Activated CD8-positive, alpha-beta memory T cell treated with anti-CD3 and anti-CD28 coated beads, Interleukin-2, amount 50 U/mL, for 24 hours (primary cell): ENCODE data around the gene AP3D1.
"Not testable (repeated sequence)": the region's sequence is repeated elsewhere in the genome, so short reads cannot be mapped to it uniquely, and the experiment has no call there.

Experiments used
- DNase-seq: peaks from one replicate; pipeline ENCODE4 v3.0.0-alpha.2; 2020; ENCODE audit errors: extremely low read depth

Gene AP3D1

GRCh38 chr19:2110822-2111221 lies 40.5 kb downstream of the AP3D1 start:
- DNase-seq = no peak

DNA sequence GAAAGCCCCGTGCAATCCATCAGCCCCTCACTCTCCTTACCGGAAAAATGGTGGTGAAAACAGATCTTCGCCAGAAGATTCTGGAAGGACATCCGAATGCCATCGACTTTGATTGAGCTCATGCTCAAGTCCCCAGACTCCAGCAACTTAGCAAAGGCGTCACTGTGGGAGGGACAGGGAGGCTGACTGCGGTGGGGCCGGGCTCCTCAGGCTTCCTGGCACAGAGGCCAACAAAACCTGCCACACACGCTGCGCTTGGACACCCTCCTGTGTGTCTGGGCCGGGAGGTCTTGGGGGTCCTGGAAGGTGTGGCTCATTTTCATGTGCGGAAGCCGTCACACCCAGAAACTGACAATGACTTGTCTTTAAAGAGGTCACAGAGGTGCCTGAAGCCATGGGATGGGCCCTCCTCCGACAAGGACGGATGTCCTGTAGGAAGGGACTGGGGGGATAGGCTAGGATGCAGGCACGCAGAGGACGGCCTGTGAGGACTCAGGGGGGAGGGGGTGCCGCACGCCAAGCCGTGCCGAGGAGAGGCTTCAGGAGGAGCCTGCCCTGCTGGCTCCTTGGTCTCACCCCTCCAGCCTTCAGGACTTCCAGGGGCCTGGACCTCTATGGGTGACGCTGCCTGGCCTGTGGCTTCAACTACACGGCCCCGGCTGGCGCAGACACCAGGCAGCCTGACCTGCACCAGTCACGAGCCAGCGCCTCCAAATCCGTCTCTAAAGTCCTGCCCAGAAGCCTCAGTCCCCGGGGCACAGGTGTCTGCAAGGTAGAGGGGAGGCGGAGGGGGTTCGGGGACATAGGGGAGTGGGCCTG lies 42.1 kb downstream of the AP3D1 start:
- DNase-seq = no peak

DNA sequence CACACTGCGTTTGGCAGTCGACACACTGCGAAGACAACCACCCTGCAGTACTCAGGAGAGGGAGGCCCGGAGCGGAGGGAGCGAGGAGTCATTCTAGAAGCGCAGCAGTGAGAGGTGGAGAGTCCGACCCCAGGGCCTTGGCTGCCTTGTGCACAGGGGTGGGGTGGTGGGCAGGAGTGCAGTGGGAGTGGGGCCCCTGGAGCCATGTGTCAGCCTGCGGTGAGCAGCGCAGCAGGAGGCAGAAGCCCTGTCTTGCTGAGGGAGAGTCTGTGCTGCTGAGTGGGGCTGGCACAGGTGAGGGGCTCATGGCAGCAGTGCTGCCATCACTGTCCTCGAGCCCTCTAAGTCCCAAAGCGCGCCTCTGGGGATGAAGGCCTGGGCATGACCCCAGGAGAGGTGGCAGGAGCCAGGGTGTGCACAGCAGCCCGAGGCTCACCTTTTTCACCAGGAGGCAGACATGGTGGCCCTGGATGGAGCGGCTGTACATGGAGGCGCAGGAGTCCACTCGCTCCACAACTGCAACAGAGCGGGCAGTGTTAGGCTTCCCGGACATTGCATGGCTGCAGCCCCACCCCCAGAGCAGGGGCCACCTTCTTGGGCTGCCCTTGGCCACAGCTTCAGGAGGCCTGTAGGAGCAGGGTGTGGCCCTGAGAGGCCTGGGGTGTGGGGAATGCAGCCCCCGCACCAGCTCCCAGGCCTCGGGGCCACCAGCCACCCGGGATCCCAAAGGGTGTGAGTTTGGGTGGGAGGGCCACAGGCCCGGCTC lies 42.9 kb downstream of the AP3D1 start:
- no peak for DNase-seq

- no peak for DNase-seq
Measured at GRCh38 chr19:2103045-2103707, 48.2 kb downstream of the AP3D1 start.

DNA sequence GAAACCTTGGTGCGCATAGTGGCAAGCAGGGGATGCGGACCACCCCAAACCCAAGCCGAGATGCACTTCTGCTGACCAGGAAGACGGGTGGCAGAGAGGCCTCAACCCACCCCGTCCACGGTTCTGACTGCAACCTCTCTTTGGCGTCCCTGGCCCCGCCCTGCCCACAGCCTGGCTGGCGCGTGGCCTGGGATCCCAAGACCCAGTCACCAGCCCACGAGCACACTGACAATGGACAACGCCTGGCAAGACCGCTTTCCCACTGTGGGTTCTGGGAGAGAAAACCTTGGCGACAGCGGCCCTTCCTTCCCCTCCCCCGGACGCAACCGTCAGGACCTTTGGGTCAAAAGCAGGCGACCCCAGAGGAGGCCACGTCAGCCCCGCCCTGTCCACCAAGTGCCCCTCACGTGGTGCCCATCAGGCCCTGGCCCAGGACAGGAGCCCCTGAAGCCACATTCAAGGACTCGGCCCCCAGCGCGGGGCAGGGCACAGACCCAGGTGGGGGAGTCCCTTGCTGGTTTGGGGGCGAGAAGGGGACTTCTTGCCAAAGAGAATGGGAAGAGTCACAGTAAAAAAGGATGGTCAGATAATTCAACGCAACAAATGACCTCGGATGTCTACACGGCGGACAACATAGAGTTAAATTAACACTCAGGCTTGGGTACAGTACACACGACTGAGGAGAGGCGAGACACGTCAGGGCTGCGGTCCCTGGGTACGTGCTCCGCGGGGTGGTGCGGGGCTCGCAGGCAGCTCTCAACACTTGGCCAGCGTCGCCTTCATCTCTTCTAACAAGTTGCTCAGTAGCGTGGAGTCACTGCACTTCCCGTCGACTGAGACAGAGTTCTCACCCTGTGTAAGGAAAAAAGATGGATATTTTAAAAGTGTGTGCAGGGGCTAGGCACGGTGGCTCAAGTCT lies 49.7 kb downstream of the AP3D1 start:
- no peak for DNase-seq

- DNase-seq = no peak
Measured at GRCh38 chr19:2100719-2101061, 50.7 kb downstream of the AP3D1 start.

- DNase-seq = no peak
Measured at GRCh38 chr19:2099937-2100718, 51.2 kb downstream of the AP3D1 start.

GRCh38 chr19:2099054-2099501 lies 52.3 kb downstream of the AP3D1 start:
- no peak for DNase-seq

GRCh38 chr19:2097886-2098327 lies 53.5 kb downstream of the AP3D1 start:
- no peak for DNase-seq

GRCh38 chr19:2097203-2097885 lies 54.0 kb downstream of the AP3D1 start:
- no peak for DNase-seq

DNA sequence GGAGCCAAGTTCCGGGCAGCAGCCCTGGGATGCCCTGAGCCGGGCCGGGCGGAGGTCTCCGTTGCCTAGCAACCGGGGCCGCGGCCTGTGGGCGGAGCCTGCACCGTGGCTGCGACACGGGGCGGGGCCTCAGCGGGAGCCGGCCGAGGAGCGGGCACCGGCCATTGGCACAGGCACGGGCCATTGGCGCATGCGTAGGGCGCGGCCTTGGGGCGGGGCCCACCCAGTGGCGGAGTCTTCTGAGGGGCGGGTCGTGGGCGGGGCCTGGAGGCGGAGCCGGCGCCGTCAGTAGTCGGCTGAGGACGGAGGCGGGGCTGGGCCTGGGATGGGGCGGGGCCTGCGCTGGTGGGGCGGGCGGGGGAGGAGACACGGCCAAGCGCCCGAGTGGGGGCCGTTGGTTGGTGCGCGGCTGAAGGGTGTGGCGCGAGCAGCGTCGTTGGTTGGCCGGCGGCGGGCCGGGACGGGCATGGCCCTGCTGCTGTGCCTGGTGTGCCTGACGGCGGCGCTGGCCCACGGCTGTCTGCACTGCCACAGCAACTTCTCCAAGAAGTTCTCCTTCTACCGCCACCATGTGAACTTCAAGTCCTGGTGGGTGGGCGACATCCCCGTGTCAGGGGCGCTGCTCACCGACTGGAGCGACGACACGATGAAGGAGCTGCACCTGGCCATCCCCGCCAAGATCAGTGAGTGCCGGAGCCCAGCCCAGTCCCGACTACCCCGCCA lies 54.7 kb downstream of the AP3D1 start, which contains the start of gene IZUMO4:
Gene IZUMO4 (plus strand): TSS at position 436 of the 723 bp plus-strand sequence. CDS start 31 bp downstream, at position 467.
- peak; percentile 97 for DNase-seq

GRCh38 chr19:2096034-2096479 lies 55.3 kb downstream of the AP3D1 start, which contains the start of gene MOB3A:
MOB3A (minus strand) TSS chr19:2096326; CDS start chr19:2078560, 17,766 bp downstream.
- DNase-seq = peak; percentile 53

- DNase-seq = not testable (repeated sequence)
Measured at GRCh38 chr19:2091926-2092525, 59.3 kb downstream of the AP3D1 start.

DNA sequence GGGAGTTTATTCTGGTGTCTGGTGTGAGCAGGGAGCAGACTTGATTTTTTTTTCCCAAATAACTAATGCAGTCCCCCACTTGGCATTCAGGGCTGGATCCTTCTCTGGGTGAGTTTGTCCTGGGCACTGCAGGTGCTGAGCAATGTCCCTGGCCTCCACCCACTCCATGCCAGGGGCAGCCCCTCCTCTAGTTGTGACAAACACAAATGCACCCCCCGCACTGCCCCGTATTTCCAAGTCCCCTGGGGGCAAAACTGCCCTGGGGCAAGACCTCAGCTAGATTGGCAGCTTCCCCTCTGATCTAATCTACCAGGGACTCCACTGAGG lies 61.7 kb downstream of the AP3D1 start:
- DNase-seq = no peak

DNA sequence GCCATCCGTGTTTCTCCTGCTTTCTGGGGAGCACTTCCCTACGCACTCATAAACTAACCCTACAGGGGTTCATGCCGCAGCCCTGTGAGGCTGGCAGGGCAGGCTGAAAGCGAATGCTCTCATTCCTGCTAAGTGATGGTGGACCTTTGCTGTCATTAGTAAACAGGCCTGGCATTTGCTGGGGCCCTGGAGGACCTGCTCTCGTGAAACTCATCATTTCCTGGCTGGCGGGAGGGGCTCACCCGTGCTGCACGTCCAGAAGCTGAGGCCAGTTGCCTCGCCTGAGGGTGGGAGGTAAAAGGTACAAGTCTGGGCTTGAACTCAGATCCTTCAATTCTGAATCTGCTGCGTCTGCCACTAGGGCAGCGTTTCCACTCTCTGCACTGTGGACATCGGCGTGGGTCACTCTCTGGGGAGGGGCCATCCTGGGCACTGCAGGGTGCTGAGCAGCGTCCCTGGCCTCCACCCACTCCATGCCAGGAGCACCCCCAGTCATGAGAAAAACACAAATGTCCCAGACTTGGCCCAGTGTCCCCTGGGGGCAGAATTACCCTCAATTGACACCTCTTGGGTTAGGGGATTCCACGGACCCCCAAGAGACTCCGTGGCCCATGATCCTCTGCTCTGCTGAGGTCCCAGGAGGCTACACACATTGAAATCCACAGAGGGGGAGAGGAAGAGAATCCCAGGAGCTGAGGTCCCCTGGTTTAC lies 62.2 kb downstream of the AP3D1 start:
- no peak for DNase-seq

DNA sequence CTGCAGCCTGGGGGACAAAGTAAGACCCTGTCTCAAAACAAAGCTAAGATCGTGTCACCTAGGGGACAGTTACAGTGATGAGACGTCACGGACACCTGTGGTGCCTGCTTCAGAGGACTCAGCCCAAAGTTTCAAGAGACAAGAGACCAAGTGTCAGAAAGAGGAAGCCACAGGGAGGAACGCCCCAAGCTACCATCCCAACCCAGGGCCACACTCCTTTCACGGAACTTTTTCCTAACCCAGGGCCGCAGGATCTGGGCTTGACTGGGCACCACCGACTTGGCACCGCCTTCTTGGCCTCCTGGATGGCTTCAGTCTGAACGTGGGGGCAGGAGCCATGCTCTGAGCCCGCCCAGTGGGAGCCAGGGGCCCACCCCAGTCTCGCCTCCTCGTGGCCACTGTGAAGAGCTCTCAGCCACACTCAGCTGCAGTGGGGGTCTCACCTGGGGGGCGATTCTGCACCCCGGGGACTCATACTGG lies 63.7 kb downstream of the AP3D1 start:
- no peak for DNase-seq

DNA sequence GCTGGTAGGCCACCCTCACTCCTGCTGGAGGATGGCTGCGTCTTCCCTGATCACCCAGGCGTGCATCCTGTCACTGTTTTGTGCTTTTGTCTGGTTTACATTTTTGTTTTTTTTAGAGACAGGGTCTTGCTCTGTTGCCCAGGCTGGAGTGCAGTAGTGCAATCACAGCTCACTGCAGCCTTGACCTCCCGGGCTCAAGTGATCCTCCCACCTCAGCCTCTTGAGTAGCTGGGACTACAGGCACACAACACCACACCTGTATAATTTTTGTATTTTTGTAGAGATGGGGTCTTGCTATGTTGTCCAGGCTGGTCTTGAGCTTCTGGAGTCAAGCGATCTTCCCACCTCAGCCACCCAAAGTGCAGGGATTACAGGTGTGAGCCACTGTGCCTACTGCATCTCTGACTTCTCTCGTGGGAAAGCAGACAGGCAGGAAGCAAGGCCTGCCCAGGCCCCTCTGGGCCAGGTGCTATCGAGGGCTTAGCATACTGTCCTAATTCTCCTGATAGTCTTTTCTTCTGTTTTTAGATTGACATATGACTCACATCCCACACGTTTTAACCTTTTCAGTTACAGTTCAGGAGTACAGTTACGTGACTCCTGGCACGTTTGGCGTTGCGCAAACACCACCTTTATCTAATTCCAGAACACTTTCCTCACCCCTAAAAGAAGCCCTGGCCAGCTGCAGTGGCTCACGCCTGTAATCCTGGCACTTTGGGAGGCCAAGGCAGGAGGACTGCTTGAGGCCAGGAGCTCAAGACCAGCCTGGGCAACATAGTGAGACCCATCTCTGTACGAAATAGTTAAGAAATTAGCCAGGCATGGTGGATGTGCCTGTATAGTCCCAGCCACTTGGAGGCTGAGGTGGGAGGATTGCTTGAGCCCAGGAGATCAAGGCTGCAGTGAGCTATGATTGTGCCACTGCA lies 64.4 kb downstream of the AP3D1 start:
- DNase-seq = not testable (repeated sequence)
